Hematopoietic multipotent progenitor cell treated with erythropoietin and hydrocortisone succinate and interleukin-3 and kit ligand, for 15 days (in vitro differentiated cells): ENCODE results near the gene COMMD3.

Experiments used
- DNase-seq: peaks from one replicate; pipeline ENCODE4 v3.0.0-alpha.2; 2015; ENCODE audit warnings: low spot score

COMMD3 gene

DNA sequence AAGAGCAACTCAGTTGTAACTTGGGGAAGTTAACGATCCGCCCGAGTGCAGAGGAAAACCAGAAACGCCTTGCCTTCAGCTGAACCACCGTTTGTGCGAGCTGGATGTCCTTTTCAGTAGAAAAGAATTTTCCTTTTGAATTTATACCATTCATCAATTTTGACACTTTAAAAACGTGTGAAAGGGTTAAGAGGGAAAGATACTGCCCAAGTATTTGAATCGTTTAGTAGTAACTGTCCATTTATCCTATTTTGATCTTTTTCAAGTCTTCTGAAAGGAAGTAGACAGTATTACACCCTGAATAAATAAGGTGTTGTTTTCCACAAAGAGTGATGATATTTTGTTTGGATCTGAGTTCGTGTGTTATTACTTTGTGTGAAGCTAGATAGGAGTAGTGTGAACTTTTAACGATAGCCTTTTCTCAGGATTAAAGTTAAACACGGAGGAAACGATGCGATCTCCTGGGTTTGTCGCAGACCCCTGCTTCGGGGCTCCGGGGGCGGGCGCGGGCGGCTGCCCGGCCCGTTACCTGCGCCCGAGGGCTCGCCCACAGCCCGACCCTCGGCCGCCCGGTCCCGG, 3.9 kb downstream of the COMMD3 start:
- DNase-seq: peak; percentile 32

- peak; percentile 50 for DNase-seq
These were observed 4.5 kb downstream of the COMMD3 start, which contains the start of gene BMI1 for GRCh38 chr10:22320591-22321155. Gene BMI1, plus strand, starts transcription at chr10:22321099. Its CDS starts 5,351 bp downstream, at chr10:22326450.

DNA sequence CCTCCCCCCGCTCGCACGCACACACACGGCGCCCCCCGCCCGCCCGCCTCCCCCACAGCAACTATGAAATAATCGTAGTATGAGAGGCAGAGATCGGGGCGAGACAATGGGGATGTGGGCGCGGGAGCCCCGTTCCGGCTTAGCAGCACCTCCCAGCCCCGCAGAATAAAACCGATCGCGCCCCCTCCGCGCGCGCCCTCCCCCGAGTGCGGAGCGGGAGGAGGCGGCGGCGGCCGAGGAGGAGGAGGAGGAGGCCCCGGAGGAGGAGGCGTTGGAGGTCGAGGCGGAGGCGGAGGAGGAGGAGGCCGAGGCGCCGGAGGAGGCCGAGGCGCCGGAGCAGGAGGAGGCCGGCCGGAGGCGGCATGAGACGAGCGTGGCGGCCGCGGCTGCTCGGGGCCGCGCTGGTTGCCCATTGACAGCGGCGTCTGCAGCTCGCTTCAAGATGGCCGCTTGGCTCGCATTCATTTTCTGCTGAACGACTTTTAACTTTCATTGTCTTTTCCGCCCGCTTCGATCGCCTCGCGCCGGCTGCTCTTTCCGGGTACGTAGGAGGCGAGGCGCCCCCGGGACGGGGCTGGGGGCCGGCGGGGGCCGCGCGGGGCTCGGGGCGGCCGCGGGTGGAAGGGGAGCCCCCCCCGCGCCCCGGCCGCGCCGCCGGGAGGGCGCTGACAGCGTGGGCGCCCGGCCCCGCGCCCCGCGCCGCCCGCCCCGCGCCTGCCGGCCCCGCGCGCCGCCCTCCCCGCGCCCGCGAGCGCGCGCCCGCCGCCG, 5.2 kb downstream of the COMMD3 start:
- DNase-seq: peak; percentile 60

GRCh38 chr10:22321924-22322640, 5.9 kb downstream of the COMMD3 start:
- peak; percentile 15 for DNase-seq

DNA sequence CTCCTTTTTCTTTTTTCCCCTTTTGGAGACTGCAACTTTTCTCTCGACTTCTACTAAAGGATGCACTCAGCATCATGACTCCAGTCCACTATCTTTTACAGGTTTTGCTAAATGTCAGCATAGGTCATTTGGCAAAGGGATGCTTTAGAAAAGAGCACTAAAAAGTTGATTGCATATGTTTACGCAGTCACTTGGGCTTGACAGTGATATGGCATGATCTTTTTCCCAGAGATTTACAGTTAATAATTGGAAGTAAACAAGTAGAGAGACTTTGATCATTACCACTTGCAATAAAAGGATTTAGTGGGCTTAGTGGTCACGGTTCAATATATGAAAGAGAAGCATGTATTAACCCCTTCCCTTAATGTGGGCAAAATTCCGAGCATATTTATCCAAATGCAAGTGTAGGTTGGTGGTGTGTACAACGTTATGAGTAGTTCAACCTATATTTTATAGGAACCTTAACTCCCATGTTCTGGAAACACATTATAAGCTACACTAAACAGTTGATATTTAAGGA, 6.5 kb downstream of the COMMD3 start:
- DNase-seq: peak; percentile 15

- DNase-seq: peak; percentile 7
These were observed 7.5 kb downstream of the COMMD3 start for GRCh38 chr10:22323538-22324305.

GRCh38 chr10:22324413-22324812, 8.2 kb downstream of the COMMD3 start:
- peak; percentile 11 for DNase-seq

DNA sequence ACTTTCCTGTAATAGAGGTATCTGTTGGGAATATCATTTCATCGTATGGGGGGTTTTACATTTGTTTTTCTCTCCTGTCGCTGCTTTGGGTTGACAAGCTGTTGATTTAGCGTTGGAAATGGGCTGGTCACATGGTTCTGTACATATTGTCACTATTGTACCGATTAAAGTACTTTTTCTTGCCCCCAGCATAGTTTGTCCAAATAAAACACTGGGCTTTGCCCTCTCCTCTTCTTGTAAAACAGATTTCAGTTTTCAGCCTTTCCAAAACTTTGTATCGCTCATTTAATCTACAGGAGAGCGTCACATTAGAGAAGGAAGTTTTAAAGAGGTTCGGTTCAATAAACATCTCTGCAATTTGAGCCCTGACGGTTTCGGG, 8.7 kb downstream of the COMMD3 start:
- DNase-seq: no peak

- peak; percentile 84 for DNase-seq
These were observed 9.3 kb downstream of the COMMD3 start for GRCh38 chr10:22325272-22326144.

GRCh38 chr10:22326145-22326702, 10.0 kb downstream of the COMMD3 start:
- no peak for DNase-seq

DNA sequence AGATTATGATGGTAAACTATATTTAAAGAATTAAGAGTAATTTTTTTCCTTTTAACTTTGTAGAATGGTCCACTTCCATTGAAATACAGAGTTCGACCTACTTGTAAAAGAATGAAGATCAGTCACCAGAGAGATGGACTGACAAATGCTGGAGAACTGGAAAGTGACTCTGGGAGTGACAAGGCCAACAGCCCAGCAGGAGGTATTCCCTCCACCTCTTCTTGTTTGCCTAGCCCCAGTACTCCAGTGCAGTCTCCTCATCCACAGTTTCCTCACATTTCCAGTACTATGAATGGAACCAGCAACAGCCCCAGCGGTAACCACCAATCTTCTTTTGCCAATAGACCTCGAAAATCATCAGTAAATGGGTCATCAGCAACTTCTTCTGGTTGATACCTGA, 13.0 kb downstream of the COMMD3 start:
- DNase-seq: no peak

DNA sequence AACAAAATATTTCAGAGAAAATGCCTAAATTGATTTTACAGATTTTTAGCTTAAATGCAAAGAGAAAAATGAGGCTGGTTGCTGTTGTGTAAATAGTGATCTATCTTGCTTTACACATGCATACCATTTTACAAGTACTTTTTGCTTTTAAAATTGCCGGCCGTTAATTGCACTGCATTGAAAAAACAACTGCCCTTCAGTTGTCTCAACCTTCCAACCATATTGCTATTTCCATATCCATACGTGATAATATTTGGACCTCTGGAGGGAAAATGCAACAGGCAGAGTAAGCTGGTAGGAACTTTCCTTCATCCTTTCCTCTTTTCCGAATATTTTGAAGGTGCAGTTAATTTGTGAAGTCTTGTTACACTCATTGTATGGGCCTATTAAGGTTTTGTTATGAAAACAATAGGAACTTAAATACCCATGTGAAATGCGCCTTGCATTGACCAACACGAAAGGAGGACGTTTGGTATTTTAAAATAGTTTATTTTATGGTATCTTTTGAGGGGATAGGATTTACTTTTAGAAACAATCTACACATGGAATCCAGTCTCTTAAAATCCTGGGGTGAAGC, 16.0 kb downstream of the COMMD3 start:
- no peak for DNase-seq

- no peak for DNase-seq
These were observed 17.2 kb downstream of the COMMD3 start for GRCh38 chr10:22333167-22333974.

DNA sequence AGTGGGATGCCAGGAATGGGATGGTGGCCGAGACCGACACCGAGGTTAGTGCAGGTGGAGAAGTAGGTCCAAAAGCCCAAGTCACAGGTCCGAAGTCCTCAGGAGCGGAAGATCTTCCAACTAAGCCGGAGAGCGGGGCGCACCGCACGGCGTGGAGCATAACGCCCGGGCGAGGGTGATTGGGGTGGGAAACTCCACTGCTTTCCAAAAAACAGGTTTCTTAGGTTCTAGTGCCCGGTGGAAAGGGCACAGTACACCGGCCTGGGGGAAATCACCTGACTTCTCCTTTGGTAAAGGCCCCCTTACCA, 17.7 kb downstream of the COMMD3 start:
- DNase-seq: no peak

GRCh38 chr10:22334414-22335172, 18.4 kb downstream of the COMMD3 start:
- peak; percentile 41 for DNase-seq

GRCh38 chr10:22335173-22335933, 19.2 kb downstream of the COMMD3 start:
- peak; percentile 81 for DNase-seq

DNA sequence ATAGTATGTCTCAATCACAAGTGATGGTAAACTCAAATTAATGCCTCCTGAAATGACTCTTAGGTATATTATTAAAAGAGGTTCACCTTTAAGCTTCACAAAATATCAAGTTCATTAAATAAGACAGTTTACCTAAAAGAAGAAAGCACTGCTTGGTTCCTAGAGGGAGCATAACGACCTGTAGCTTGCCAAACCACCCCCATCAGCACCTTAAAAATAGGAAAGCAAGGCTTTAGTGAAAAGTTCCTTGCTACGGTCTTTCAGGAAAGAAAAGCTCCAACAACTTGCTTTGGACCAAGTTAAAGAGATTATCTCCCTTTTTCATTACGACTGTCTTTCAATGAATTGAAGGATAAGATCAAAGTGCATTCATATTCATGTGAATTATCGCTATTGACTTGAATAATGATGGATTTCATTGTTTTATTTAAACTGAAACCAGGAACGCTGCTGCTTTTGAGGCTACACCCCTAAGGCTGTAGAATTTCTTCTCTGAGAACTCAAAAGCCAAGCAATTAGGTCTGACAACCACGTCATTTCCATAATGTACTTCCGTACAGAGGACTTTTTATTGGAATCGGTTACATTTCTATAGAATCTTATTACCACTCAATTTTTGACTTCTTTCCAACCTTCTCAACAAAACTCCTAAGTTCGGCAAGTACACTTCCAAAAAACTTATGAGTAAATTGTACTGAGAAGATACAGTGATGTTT, 22.2 kb downstream of the COMMD3 start:
- DNase-seq: no peak
